Measurements from ENCODE around the gene GZMA. TPM values are rescaled to one million over a fixed set of nuclear protein-coding genes. Genes with fewer than 3 reads are reported as not detected.

Gene GZMA
- total and polyA plus RNA-seq, 2 donors (not counting 3 experiments of a cell fraction or from before 2014, with no cell fraction given): not detected

DNA sequence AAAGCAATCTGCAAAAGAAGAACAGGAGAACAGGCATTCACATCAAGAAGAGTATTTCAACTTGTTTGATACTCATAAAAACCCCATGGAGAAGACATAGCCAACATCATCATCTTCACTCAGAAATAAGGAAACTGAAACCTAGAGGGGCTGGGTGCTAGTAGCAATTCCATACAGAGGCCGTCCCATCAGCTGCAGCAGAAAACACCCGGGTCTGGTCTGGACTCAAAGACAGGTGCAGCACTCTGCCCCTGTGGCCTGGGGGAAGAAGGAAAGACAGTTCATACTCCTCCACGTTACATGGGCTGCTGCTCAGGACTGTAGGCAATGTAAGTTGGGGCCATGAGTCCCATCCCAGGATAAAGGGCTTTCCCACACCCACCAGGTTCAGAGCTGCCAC is 11.6 kb downstream of the GZMA start:
- intact Hi-C loops (cut with micrococcal nuclease) (no loop called here), dilution Hi-C loops (cut with MboI; ENCODE audit: extremely low pct_ligation_motif_present, low sequenced_read_pairs) (no loop called here)
- no peaks in the 10 kb centered on the region for H3K9me3 ChIP-seq (replicated peaks; ENCODE audit: control insufficient read depth, insufficient read depth, low read length)
- FAIRE-seq (no peak), DNase-seq (ENCODE audit: low read depth, low spot score) (no peak)
- TF ChIP-seq POLR2A (IDR thresholded peaks at IDR 0.05; ENCODE audit: low read depth, low read length) (no peak), MYC (IDR thresholded peaks at IDR 0.05; ENCODE audit: low read depth, low read length) (no peak), POLR2AphosphoS5 (IDR thresholded peaks at IDR 0.05; ENCODE audit: insufficient read depth, low read depth, low read length) (no peak), EZH2 (IDR thresholded peaks at IDR 0.05; ENCODE audit: borderline replicate concordance, low read depth, low read length, severe bottlenecking) (no peak), GATA2 (IDR thresholded peaks at IDR 0.05; ENCODE audit: insufficient read depth, insufficient read length, low read depth, low read length) (no peak), FOS (IDR thresholded peaks at IDR 0.05; ENCODE audit: borderline replicate concordance, insufficient read depth, low read length) (no peak), JUN (IDR thresholded peaks at IDR 0.05; ENCODE audit: borderline replicate concordance, insufficient read depth, insufficient read length, low read depth) (no peak)
- TF ChIP-seq, protein P1, sequence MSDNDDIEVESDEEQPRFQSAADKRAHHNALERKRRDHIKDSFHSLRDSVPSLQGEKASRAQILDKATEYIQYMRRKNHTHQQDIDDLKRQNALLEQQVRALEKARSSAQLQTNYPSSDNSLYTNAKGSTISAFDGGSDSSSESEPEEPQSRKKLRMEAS (IDR thresholded peaks at IDR 0.05; ENCODE audit: insufficient read depth, insufficient read length): no peak
- TF ChIP-seq, protein P2, sequence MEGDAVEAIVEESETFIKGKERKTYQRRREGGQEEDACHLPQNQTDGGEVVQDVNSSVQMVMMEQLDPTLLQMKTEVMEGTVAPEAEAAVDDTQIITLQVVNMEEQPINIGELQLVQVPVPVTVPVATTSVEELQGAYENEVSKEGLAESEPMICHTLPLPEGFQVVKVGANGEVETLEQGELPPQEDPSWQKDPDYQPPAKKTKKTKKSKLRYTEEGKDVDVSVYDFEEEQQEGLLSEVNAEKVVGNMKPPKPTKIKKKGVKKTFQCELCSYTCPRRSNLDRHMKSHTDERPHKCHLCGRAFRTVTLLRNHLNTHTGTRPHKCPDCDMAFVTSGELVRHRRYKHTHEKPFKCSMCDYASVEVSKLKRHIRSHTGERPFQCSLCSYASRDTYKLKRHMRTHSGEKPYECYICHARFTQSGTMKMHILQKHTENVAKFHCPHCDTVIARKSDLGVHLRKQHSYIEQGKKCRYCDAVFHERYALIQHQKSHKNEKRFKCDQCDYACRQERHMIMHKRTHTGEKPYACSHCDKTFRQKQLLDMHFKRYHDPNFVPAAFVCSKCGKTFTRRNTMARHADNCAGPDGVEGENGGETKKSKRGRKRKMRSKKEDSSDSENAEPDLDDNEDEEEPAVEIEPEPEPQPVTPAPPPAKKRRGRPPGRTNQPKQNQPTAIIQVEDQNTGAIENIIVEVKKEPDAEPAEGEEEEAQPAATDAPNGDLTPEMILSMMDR (IDR thresholded peaks at IDR 0.05; ENCODE audit: extremely low read depth in 1 of 2, insufficient read depth in 1 of 2, low read depth in 1 of 2, low read length in 2 of 2): no peak
- H3K4me3 ChIP-seq (replicated peaks in 1 of 3; ENCODE audit: insufficient read depth in 1 of 3, low read depth in 1 of 3, low read length in 3 of 3): no peak overlapping the region
- H3K9me1 ChIP-seq (replicated peaks; ENCODE audit: control insufficient read depth, extremely low read depth, insufficient read depth, low read length): no peaks in the 10 kb centered on the region
- no peaks in the 10 kb centered on the region for H4K20me1 ChIP-seq (replicated peaks; ENCODE audit: control insufficient read depth, extremely low read depth, insufficient read depth, low read length)
- H3K36me3 ChIP-seq (ENCODE audit: control insufficient read depth in 2 of 2, extremely low read depth in 1 of 2, insufficient read depth in 2 of 2, low read length in 2 of 2): no peaks in the 10 kb centered on the region
- ChIA-PET CTCF (interaction anchor here (1.0 kb wide), 1 partner anchor 170 kb away, joined by 3 read pairs; no protein-coding TSS in a partner anchor), POLR2A (no interaction called here)
- no peak overlapping the region for H3K27ac ChIP-seq (ENCODE audit: insufficient read depth, low read depth, low read length)
- BruUV-seq (replicated peaks): no TSS peak
- no peaks in the 10 kb centered on the region for H3K79me2 ChIP-seq (ENCODE audit: control insufficient read depth, insufficient read depth, low read length)
- H2AFZ ChIP-seq (ENCODE audit: low read depth, low read length): no peak overlapping the region
- H3K9ac ChIP-seq (replicated peaks; ENCODE audit: extremely low read depth, insufficient read depth, low read length): no peak overlapping the region
- no peaks in the 10 kb centered on the region for H3K4me1 ChIP-seq (ENCODE audit: control insufficient read depth, extremely low read depth, insufficient read depth, low read length)
- no peaks in the 10 kb centered on the region for H3K27me3 ChIP-seq (ENCODE audit: control insufficient read depth in 2 of 2, insufficient read depth in 2 of 2, low read length in 2 of 2)
- no peak overlapping the region for H3K4me2 ChIP-seq (ENCODE audit: insufficient read depth, low read length)
